GM12801 (cell line): Measurements from ENCODE around the gene GSTA2.

ENCODE experiments used
- CTCF ChIP-seq: IDR thresholded peaks from one replicate; pipeline ENCODE4 v1.5.1; 2011; ENCODE audit warnings: control low read depth; ENCODE audit not compliant: insufficient read length; ENCODE audit errors: extremely low read depth

Gene GSTA2

GRCh38 chr6:52718550-52718949 is 44.7 kb downstream of the GSTA2 start:
- no peak for TF ChIP-seq CTCF

- TF ChIP-seq CTCF: no peak
Observed at GRCh38 chr6:52712136-52712535, 51.1 kb downstream of the GSTA2 start.

GRCh38 chr6:52707963-52708680 is 55.2 kb downstream of the GSTA2 start:
- TF ChIP-seq CTCF: no peak

DNA sequence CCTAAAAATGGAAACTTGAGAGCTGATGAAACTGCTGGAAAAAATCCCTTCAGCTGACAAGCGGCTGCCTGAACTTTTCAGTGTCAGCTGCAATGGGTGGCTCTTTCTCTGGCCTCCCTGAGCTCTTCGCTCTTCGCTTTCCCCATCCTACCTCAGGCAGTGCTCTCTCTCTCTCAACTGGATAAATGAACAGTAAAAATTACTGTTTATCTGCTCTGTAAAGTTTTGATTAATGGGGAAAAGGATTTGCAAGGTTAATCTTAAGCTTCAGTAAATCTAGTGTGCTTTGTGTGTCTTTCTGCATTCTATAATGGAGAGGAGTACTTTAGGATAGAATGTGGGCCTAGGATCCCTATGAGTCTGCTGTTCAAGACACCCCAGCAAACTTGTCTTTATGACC is 57.3 kb downstream of the GSTA2 start:
- no peak for TF ChIP-seq CTCF

- no peak for TF ChIP-seq CTCF
Observed at GRCh38 chr6:52704060-52704459, 59.2 kb downstream of the GSTA2 start.
